ENCODE data around the gene PPP2R2C.

The PPP2R2C gene

DNA sequence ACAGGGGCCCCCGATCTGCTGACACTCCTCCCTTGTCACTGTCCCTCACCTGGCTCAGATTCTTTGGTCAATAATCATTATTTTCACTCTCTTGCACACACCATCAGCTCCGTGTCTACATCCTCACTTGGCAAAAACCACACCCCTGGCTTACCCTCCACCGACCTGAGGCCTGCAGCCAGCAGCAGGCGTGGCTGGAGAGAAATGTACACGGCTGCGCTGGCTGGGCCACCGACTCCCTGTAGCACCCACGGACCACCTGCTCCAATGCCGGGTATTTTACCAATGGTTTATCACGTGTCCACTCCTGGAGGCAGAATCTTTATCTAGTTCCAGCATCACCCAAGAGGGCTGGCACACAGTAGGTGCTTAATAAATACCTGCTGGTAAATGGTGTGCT is 104.3 kb downstream of the PPP2R2C start:
- TF ChIP-seq, protein P1, sequence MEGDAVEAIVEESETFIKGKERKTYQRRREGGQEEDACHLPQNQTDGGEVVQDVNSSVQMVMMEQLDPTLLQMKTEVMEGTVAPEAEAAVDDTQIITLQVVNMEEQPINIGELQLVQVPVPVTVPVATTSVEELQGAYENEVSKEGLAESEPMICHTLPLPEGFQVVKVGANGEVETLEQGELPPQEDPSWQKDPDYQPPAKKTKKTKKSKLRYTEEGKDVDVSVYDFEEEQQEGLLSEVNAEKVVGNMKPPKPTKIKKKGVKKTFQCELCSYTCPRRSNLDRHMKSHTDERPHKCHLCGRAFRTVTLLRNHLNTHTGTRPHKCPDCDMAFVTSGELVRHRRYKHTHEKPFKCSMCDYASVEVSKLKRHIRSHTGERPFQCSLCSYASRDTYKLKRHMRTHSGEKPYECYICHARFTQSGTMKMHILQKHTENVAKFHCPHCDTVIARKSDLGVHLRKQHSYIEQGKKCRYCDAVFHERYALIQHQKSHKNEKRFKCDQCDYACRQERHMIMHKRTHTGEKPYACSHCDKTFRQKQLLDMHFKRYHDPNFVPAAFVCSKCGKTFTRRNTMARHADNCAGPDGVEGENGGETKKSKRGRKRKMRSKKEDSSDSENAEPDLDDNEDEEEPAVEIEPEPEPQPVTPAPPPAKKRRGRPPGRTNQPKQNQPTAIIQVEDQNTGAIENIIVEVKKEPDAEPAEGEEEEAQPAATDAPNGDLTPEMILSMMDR (IDR thresholded peaks at IDR 0.05; ENCODE audit: low read depth, low read length, missing control alignments) = no peak
- H3K4me3 ChIP-seq (ENCODE audit: low read depth, low read length) = no peak overlapping the region
- no peak for DNase-seq (ENCODE audit: low read depth)
- in situ Hi-C loops (cut with HindIII; ENCODE audit: low sequenced_read_pairs) = no loop called here

GRCh38 chr4:6367371-6367851 is 105.0 kb downstream of the PPP2R2C start:
- in situ Hi-C loops (cut with HindIII; ENCODE audit: low sequenced_read_pairs) = no loop called here
- TF ChIP-seq, protein P1 (IDR thresholded peaks at IDR 0.05; ENCODE audit: low read depth, low read length, missing control alignments) = no peak
- no peak overlapping the region for H3K4me3 ChIP-seq (ENCODE audit: low read depth, low read length)
- no peak for DNase-seq (ENCODE audit: low read depth)

DNA sequence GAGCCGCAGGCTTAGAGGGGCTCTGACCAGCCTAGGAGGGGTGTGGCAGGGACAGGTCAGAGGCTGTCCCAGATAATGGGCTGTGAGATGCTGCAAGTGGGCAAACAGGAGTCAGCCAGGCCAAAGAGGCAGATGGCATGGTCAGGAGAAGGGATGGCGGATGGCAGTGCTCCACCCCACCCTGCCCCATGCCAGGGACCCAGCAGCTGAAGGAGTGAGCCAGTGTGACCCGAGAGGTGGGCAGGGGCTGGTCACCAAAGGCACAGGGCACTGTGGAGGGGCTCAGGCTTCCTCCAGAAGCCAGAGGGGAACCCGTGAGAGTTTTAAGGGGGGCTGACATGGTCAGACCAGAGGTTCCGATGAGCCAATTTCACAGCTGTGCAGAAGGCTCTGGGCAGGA is 105.8 kb downstream of the PPP2R2C start:
- TF ChIP-seq, protein P1 (IDR thresholded peaks at IDR 0.05; ENCODE audit: low read depth, low read length, missing control alignments) = no peak
- no peak overlapping the region for H3K4me3 ChIP-seq (ENCODE audit: low read depth, low read length)
- DNase-seq (ENCODE audit: low read depth) = no peak
- in situ Hi-C loops (cut with HindIII; ENCODE audit: low sequenced_read_pairs) = no loop called here

- no peak overlapping the region for H3K4me3 ChIP-seq (ENCODE audit: low read depth, low read length)
- TF ChIP-seq, protein P1 (IDR thresholded peaks at IDR 0.05; ENCODE audit: low read depth, low read length, missing control alignments) = no peak
- no peak for DNase-seq (ENCODE audit: low read depth)
- in situ Hi-C loops (cut with HindIII; ENCODE audit: low sequenced_read_pairs) = no loop called here
These were observed 106.8 kb downstream of the PPP2R2C start for GRCh38 chr4:6365545-6366086.

DNA sequence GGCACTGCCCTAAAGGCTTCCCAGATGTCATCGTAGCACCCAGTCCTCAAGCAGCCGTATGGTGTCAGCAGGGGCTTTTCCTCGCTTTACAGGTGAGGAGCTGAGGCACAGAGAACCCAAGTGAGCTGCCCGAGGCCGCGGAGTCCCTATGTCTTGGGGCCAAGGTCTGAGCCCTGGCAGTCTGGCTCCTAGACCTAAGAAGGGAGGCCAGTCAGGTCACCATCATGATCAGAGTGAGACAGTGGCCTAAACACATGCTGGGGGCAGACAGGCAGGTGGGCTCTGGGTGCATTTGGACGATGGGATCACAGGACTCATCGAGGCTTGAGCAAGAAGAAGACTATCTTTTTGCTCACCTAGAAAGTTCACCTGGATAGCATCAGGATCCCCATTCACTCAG is 107.8 kb downstream of the PPP2R2C start:
- in situ Hi-C loops (cut with HindIII; ENCODE audit: low sequenced_read_pairs) = no loop called here
- TF ChIP-seq, protein P1 (IDR thresholded peaks at IDR 0.05; ENCODE audit: low read depth, low read length, missing control alignments) = no peak
- H3K4me3 ChIP-seq (ENCODE audit: low read depth, low read length) = no peak overlapping the region
- DNase-seq (ENCODE audit: low read depth) = no peak

GRCh38 chr4:6364146-6364545 is 108.3 kb downstream of the PPP2R2C start:
- no peak overlapping the region for H3K4me3 ChIP-seq (ENCODE audit: low read depth, low read length)
- TF ChIP-seq, protein P1 (IDR thresholded peaks at IDR 0.05; ENCODE audit: low read depth, low read length, missing control alignments) = no peak
- no peak for DNase-seq (ENCODE audit: low read depth)
- in situ Hi-C loops (cut with HindIII; ENCODE audit: low sequenced_read_pairs) = no loop called here
